ENCODE data around the gene LIX1L.

GRCh38 chr1:145927916-145928643 is 29.7 kb downstream of the LIX1L start:
- TF ChIP-seq ARNTL (CRISPR knock-in tag; IDR thresholded peaks at IDR 0.05; ENCODE audit: borderline replicate concordance, low read depth) (no peak), RARB (CRISPR knock-in tag; IDR thresholded peaks at IDR 0.05) (no peak), ZC3H10 (CRISPR knock-in tag; IDR thresholded peaks at IDR 0.05) (no peak), TCF4 (CRISPR knock-in tag; IDR thresholded peaks at IDR 0.05; ENCODE audit: borderline replicate concordance) (no peak), BACH2 (CRISPR knock-in tag; IDR thresholded peaks at IDR 0.05; ENCODE audit: borderline replicate concordance) (no peak), ZNF8 (CRISPR knock-in tag; IDR thresholded peaks at IDR 0.05) (no peak), TOX (CRISPR knock-in tag; IDR thresholded peaks at IDR 0.05; ENCODE audit: borderline replicate concordance) (no peak), SNAI2 (CRISPR knock-in tag; IDR thresholded peaks at IDR 0.05) (no peak)
- TF ChIP-seq, protein P1, sequence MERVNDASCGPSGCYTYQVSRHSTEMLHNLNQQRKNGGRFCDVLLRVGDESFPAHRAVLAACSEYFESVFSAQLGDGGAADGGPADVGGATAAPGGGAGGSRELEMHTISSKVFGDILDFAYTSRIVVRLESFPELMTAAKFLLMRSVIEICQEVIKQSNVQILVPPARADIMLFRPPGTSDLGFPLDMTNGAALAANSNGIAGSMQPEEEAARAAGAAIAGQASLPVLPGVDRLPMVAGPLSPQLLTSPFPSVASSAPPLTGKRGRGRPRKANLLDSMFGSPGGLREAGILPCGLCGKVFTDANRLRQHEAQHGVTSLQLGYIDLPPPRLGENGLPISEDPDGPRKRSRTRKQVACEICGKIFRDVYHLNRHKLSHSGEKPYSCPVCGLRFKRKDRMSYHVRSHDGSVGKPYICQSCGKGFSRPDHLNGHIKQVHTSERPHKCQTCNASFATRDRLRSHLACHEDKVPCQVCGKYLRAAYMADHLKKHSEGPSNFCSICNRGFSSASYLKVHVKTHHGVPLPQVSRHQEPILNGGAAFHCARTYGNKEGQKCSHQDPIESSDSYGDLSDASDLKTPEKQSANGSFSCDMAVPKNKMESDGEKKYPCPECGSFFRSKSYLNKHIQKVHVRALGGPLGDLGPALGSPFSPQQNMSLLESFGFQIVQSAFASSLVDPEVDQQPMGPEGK (CRISPR knock-in tag; IDR thresholded peaks at IDR 0.05; ENCODE audit: borderline replicate concordance): no peak
- TF ChIP-seq, protein P2, sequence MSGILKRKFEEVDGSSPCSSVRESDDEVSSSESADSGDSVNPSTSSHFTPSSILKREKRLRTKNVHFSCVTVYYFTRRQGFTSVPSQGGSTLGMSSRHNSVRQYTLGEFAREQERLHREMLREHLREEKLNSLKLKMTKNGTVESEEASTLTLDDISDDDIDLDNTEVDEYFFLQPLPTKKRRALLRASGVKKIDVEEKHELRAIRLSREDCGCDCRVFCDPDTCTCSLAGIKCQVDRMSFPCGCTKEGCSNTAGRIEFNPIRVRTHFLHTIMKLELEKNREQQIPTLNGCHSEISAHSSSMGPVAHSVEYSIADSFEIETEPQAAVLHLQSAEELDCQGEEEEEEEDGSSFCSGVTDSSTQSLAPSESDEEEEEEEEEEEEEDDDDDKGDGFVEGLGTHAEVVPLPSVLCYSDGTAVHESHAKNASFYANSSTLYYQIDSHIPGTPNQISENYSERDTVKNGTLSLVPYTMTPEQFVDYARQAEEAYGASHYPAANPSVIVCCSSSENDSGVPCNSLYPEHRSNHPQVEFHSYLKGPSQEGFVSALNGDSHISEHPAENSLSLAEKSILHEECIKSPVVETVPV (CRISPR knock-in tag; IDR thresholded peaks at IDR 0.05): no peak; the same call in 1 of the 2 replicates

Measured in SK-N-SH treated with all-trans-retinoic acid at 6 μM for 48 hours (cell line).